Neural progenitor cell (in vitro differentiated cells): ENCODE measurements around the gene ADCK1. TPM values are rescaled to one million over a fixed set of nuclear protein-coding genes. Genes with fewer than 3 reads are reported as not detected.

Source experiments
- DNase-seq: peaks from one replicate; pipeline ENCODE4 v3.0.0-alpha.2; 2016; ENCODE audit warnings: low spot score
- H2AFZ ChIP-seq: fragments of 200-600 bp; sonication (generic); replicated peaks from 2 replicates; pipeline ENCODE4 v1.6.1; 2016; ENCODE audit warnings: antibody characterized with exemption
- H3F3A ChIP-seq: fragments of 200-600 bp; sonication (generic); 2 replicates; pipeline ENCODE4 v1.6.1; 2016; ENCODE audit warnings: antibody characterized with exemption, low read depth
- H3K27ac ChIP-seq: fragments of 200-600 bp; sonication (generic); 2 replicates; pipeline ENCODE4 v1.5.1; 2016; ENCODE audit warnings: mild to moderate bottlenecking
- H3K27me3 ChIP-seq: fragments of 200-600 bp; sonication (generic); 2 replicates; pipeline ENCODE4 v1.6.1; 2016; ENCODE audit warnings: mild to moderate bottlenecking, moderate library complexity
- H3K36me3 ChIP-seq: fragments of 200-600 bp; sonication (generic); 2 replicates; pipeline ENCODE4 v1.5.1; 2016
- H3K4me1 ChIP-seq: fragments of 200-600 bp; sonication (generic); 2 replicates; pipeline ENCODE4 v1.6.1; 2016; ENCODE audit warnings: mixed run types
- H3K4me2 ChIP-seq: fragments of 200-600 bp; sonication (generic); 2 replicates; pipeline ENCODE4 v1.6.1; 2016
- H3K4me3 ChIP-seq: fragments of 200-600 bp; sonication (generic); 2 replicates; pipeline ENCODE4 v1.5.1; 2016
- H3K79me2 ChIP-seq: fragments of 200-600 bp; sonication (generic); 2 replicates; pipeline ENCODE4 v1.6.1; 2016; ENCODE audit warnings: low read depth
- H3K9ac ChIP-seq: fragments of 200-600 bp; sonication (generic); 2 replicates; pipeline ENCODE4 v1.6.1; 2016
- H3K9me3 ChIP-seq: fragments of 200-600 bp; sonication (generic); 2 replicates; pipeline ENCODE4 v1.5.1; 2016; ENCODE audit warnings: low read depth
- H4K20me1 ChIP-seq: fragments of 200-600 bp; sonication (generic); 2 replicates; pipeline ENCODE4 v1.6.1; 2016; ENCODE audit warnings: low read depth
- H3K27ac Mint-ChIP-seq: 3 replicates; pipeline ENCODE4 v1.8.0; 2021; ENCODE audit warnings: mixed read lengths
- H3K27me3 Mint-ChIP-seq: 2 replicates; pipeline ENCODE4 v1.8.0; 2022; ENCODE audit warnings: low read depth, mild to moderate bottlenecking, inconsistent platforms, moderate library complexity, mixed read lengths; ENCODE audit not compliant: insufficient read depth
- H3K36me3 Mint-ChIP-seq: 3 replicates; pipeline ENCODE4 v1.8.0; 2021; ENCODE audit warnings: mixed read lengths
- H3K4me1 Mint-ChIP-seq: 3 replicates; pipeline ENCODE4 v1.8.0; 2021; ENCODE audit warnings: mixed read lengths
- H3K4me3 Mint-ChIP-seq: 3 replicates; pipeline ENCODE4 v1.8.0; 2021; ENCODE audit warnings: mild to moderate bottlenecking, moderate library complexity, mixed read lengths
- H3K9me3 Mint-ChIP-seq: 3 replicates; pipeline ENCODE4 v1.8.0; 2020; ENCODE audit warnings: mixed read lengths
- CTCF ChIP-seq: fragments of 200-600 bp; sonication (generic); IDR thresholded peaks from 2 replicates; pipeline ENCODE4 v1.5.1; 2017; ENCODE audit warnings: antibody characterized with exemption, mild to moderate bottlenecking
- EZH2 ChIP-seq: fragments of 200-600 bp; sonication (generic); IDR thresholded peaks from 2 replicates; pipeline ENCODE4 v1.6.1; 2017; ENCODE audit warnings: antibody characterized with exemption, mild to moderate bottlenecking, moderate library complexity
- EZH2phosphoT487 ChIP-seq: fragments of 200-600 bp; sonication (generic); IDR thresholded peaks from 2 replicates; pipeline ENCODE4 v1.6.1; 2017; ENCODE audit warnings: antibody characterized with exemption
- total RNA-seq: library from RNA; depleted of rRNA; stranded (reverse); fragments of >200 nt; gene quantifications from 2 replicates; pipeline ENCODE4 v1.2.3, GENCODE V29; 2015; ENCODE audit warnings: low replicate concordance

The ADCK1 gene
- total RNA-seq, 1 donor from 2014 or later: 1.6 TPM

DNA sequence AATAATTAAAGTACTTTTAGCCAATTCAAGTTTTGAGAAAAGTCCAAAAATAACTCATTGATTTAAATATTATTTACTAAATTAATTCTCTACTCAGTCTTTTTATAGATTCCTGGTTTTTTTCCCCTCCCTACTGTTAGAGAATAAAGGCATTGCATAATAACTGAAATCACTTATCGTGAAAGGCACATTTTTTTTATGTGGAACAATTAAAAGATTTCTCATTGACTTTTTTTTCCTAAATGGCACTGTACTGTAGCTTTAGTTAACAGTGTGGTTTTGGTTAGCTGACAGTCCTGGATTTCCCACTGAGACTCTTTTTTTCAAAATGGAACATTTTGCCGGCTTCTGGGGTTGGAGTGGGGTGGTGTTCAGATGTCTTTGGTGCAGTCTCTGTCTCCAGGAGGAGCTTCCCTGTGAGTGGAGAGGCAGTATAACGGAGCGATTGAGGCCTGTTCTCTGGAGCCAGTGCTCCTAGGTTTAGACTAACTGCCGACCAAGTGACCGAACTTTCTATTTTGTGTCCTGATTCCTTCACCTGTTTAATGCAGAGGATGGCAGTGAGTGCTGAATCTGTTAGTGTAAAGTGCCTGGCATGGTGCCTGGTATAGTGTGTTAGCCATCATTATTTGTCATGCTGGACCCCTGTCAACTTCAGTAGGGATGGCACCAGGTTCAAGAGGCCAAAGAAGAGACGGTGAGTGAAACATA is 117.7 kb downstream of the ADCK1 start:
- DNase-seq: no peak
- Histone ChIP-seq H3K27ac (no peak overlapping the region), H3K4me3 (no peak overlapping the region), H4K20me1 (no peaks in the 10 kb centered on the region), H3K27me3 (no peaks in the 10 kb centered on the region), H3K9ac (no peak overlapping the region), H3K79me2 (no peaks in the 10 kb centered on the region), H3F3A (no peaks in the 10 kb centered on the region), H3K4me2 (no peak overlapping the region), H3K9me3 (no peaks in the 10 kb centered on the region), H3K36me3 (no peaks in the 10 kb centered on the region), H2AFZ (no peak overlapping the region), H3K4me1 (no peaks in the 10 kb centered on the region)
- no peaks in the 10 kb centered on the region for H3K27me3 Mint-ChIP-seq
- peaks cover 9% of the 10 kb centered on the region for H3K9me3 Mint-ChIP-seq
- H3K27ac Mint-ChIP-seq: no peak overlapping the region
- peaks cover 3% of the 10 kb centered on the region for H3K4me1 Mint-ChIP-seq
- H3K4me3 Mint-ChIP-seq: no peak overlapping the region
- TF ChIP-seq CTCF (no peak), EZH2phosphoT487 (no peak), EZH2 (no peak)
- no peaks in the 10 kb centered on the region for H3K36me3 Mint-ChIP-seq

DNA sequence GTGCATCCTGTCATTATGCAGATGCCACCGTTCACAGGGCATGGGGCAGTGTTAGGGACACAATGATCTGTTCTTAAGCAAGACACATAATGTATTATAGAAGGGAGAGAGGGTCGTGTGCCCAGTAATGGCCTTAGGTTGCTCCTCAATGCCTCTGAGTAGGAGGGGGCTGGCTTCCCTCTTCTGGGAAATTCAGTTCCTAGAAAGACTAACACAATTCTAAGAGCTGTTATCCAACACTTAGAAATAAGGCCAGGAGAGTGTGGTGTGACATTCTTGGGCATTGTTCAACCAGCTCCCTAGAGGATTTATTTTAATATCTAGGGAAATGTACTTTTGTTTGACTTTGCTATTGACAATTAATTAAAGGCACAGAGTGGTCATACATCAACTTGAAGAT is 118.5 kb downstream of the ADCK1 start:
- H3K9me3 ChIP-seq: no peaks in the 10 kb centered on the region
- no peaks in the 10 kb centered on the region for H3F3A ChIP-seq
- H3K4me1 ChIP-seq: no peaks in the 10 kb centered on the region
- Mint-ChIP-seq H3K4me3 (no peak overlapping the region), H3K4me1 (peaks cover 3% of the 10 kb centered on the region), H3K36me3 (no peaks in the 10 kb centered on the region), H3K27ac (no peak overlapping the region), H3K9me3 (peaks cover 9% of the 10 kb centered on the region), H3K27me3 (no peaks in the 10 kb centered on the region)
- no peaks in the 10 kb centered on the region for H4K20me1 ChIP-seq
- H3K27me3 ChIP-seq: no peaks in the 10 kb centered on the region
- H3K9ac ChIP-seq: no peak overlapping the region
- no peak overlapping the region for H3K4me3 ChIP-seq
- H3K79me2 ChIP-seq: no peaks in the 10 kb centered on the region
- H2AFZ ChIP-seq: no peak overlapping the region
- no peak for DNase-seq
- no peaks in the 10 kb centered on the region for H3K36me3 ChIP-seq
- TF ChIP-seq EZH2: no peak
- H3K4me2 ChIP-seq: no peak overlapping the region
- no peak overlapping the region for H3K27ac ChIP-seq

DNA sequence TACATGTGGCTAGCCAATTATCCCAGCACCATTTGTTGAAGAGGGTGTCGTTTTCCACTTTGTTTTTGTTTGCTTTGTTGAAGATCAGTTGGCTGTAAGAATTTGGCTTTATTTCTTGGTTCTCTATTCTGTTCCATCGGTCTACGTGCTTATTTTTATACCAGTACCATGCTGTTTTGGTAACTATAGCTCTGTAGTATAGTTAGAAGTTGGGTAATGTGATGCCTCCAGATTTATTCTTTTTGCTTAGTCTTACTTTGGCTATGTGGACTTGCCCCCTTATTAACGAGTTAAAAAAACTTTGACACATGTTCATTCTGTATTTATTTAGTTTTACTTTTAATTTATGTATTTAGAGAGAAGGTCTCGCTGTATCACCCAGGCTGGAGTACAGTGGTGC is 120.4 kb downstream of the ADCK1 start:
- H3K27me3 ChIP-seq: no peaks in the 10 kb centered on the region
- H3K27me3 Mint-ChIP-seq: peaks cover 4% of the 10 kb centered on the region
- peaks cover 3% of the 10 kb centered on the region for H3K4me1 Mint-ChIP-seq
- H3K9me3 ChIP-seq: no peaks in the 10 kb centered on the region
- no peak overlapping the region for H3K4me3 Mint-ChIP-seq
- no peak overlapping the region for H3K4me2 ChIP-seq
- no peaks in the 10 kb centered on the region for H3K4me1 ChIP-seq
- no peak overlapping the region for H3K27ac ChIP-seq
- H3K9ac ChIP-seq: no peak overlapping the region
- no peaks in the 10 kb centered on the region for H3K79me2 ChIP-seq
- no peaks in the 10 kb centered on the region for H3K36me3 ChIP-seq
- no peak overlapping the region for H3K27ac Mint-ChIP-seq
- no peak overlapping the region for H2AFZ ChIP-seq
- TF ChIP-seq EZH2 (no peak), EZH2phosphoT487 (no peak), CTCF (no peak)
- no peaks in the 10 kb centered on the region for H3F3A ChIP-seq
- no peaks in the 10 kb centered on the region for H3K36me3 Mint-ChIP-seq
- no peak overlapping the region for H3K4me3 ChIP-seq
- H3K9me3 Mint-ChIP-seq: peaks cover 9% of the 10 kb centered on the region
- H4K20me1 ChIP-seq: no peaks in the 10 kb centered on the region
- no peak for DNase-seq

DNA sequence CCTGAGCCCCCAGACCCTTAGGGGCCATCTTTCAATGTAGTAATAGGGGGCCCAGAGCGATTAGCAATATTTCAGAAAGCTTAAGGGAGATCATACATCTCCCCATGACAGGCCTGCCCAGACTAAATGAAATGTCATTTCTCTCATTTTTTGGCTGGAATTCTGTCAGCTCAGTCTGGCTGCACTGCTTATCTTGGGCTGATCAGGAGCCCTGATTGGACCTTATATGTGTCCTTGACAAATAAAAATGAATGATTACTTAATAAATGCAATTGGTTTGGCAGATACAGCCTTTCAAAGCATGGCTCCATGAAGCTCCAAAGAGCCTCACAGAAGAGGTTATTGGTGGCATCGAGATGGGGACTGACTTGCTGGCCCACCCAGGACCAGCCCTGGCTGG is 121.9 kb downstream of the ADCK1 start:
- H3K27ac Mint-ChIP-seq: no peak overlapping the region
- peaks cover 4% of the 10 kb centered on the region for H3K27me3 Mint-ChIP-seq
- no peak overlapping the region for H3K27ac ChIP-seq
- no peak for DNase-seq
- H3K9me3 ChIP-seq: no peaks in the 10 kb centered on the region
- no peaks in the 10 kb centered on the region for H3K36me3 ChIP-seq
- no peak for TF ChIP-seq EZH2
- no peak for TF ChIP-seq CTCF
- no peak for TF ChIP-seq EZH2phosphoT487
- H3K9ac ChIP-seq: no peak overlapping the region
- H3K9me3 Mint-ChIP-seq: peaks cover 9% of the 10 kb centered on the region
- H3K4me3 Mint-ChIP-seq: no peak overlapping the region
- no peaks in the 10 kb centered on the region for H3K36me3 Mint-ChIP-seq
- peaks cover 3% of the 10 kb centered on the region for H3K4me1 Mint-ChIP-seq
- H3K27me3 ChIP-seq: no peaks in the 10 kb centered on the region
- no peak overlapping the region for H3K4me3 ChIP-seq
- no peaks in the 10 kb centered on the region for H4K20me1 ChIP-seq
- H3F3A ChIP-seq: no peaks in the 10 kb centered on the region
- H3K4me1 ChIP-seq: peaks cover 3% of the 10 kb centered on the region
- H3K79me2 ChIP-seq: no peaks in the 10 kb centered on the region
- no peak overlapping the region for H2AFZ ChIP-seq
- H3K4me2 ChIP-seq: no peak overlapping the region
